ENCODE data around the gene VCAN.
"Not testable (repeated sequence)": the region's sequence is repeated elsewhere in the genome, so short reads cannot be mapped to it uniquely, and the experiment has no call there.

VCAN gene

DNA sequence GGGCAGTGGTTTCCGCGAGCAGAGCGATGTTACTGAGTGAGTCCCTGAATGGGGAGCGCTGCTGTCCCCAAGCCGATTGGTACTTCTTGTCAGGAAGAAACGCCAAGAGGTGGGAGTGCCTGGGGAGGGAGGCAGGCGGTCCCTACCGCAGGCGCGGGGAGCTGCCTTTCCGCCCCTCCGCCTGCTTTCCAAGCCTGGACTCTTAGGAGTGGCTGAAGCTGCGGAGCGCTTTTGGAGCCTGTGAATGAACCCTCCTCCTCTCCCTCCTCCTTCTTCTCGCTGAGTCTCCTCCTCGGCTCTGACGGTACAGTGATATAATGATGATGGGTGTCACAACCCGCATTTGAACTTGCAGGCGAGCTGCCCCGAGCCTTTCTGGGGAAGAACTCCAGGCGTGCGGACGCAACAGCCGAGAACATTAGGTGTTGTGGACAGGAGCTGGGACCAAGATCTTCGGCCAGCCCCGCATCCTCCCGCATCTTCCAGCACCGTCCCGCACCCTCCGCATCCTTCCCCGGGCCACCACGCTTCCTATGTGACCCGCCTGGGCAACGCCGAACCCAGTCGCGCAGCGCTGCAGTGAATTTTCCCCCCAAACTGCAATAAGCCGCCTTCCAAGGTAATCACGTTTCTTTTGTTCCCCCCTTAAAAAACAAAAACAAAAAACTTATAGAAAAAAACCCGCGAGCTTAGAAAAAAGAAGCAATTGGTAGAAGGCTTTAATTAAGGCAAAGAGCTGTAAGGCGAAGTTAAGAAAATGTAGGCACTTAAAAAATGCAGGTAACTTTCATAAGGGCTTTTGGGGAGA is at the start of gene VCAN:
TSS of gene VCAN (plus strand) at position 340 of the 808 bp plus-strand sequence. CDS start 11,775 bp downstream, outside the sequence.
- no peak for DNase-seq

DNA sequence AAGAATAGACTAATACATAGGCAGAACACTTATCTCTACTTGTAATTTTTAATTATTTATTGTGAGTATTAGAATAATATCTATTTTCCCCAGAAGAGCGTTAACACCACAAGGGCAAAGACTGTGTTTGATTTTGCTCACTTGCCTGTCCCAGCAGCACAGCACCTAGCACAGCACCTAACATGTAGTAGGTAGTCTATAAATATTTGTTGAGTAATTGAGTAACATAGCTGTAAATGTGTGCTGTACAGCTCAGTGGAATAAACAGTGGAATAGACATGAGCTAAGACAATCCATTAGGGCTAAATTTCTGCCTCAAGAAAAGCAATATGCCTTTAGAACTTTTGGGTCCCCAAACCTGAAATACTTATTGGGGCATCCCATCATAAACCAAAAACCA is 49.3 kb upstream of the VCAN start:
- DNase-seq, result no peak

DNA sequence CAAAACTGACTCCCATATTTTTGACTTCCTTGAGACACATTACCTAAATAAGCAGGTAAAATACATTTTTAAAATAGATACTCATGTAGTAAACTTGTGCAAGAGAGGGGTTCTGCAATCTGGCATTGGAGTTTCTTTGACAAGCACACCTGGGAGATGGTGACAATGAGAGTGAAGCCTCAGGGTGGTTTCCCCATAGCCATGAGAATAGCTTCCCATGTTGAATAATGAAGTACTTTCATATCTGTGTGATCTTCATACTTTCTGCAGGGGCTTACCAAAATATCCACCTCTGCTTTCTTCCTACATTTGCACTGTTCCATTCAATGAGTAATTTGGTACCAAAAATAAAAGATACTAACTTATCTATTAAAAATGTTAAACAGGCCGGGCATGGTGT is 44.7 kb upstream of the VCAN start:
- no peak for DNase-seq

GRCh38 chr5:83428126-83428525 is 43.4 kb upstream of the VCAN start:
- no peak for DNase-seq

- no peak for DNase-seq
These were observed 42.7 kb upstream of the VCAN start for GRCh38 chr5:83428890-83429289.

DNA sequence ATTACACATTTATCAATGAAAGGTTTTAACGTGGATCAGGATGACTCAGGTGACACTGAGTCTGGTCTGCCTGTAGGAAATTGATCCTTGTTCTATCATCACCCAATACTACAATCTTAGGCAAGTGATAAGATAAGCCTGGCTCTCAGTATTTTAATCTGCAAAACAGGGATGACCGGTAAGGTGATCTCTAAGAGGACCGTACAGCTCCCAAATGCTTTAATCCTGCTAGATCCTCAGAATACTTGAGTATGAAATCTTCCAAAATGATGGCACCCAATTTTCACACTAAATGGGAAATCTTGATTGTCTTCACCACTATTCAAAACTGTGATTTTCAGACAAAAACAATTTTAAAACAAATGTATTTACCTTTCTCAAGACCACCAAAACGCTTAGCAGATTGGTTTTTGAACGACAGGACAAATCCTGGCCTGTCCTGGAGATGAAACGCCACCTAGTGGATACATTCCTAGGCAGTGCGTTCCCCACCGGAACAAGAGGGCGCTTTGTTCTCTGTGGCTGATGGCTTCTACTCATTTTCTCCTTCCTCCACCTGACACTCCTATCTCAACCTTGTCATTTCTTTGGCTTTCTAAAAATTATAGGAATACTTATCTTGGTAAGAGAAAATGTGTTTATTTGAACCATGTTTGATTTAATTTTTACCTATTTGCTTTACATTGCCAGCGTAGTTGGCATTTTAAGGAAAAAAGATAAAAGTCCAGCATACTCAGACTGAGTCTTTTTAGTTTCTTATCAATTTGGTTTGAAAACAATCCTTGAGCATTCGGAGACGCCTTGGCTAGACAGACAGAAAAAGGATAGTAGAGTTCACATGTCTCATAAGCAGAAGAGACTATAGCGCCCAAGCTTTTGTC is 41.2 kb upstream of the VCAN start:
- peak; percentile 67 for DNase-seq

DNA sequence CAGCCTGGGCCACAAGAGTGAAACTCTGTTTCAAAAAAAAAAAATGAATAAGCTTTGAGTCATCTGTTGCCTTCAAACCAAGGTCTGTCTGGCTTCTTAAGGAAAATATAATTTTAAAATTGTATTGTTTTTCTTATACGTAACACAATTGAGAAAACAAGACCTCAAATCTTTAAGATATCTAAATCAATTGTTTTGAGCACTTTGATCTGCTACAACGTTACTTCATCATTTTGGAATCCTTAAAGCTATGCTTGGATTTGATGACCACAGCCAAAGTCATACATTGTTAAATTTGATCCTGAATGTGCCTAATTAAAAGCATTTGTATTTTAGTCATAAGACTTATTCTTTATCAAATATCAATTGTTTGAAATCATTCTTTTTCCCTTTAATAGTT is 37.7 kb upstream of the VCAN start:
- no peak for DNase-seq

DNA sequence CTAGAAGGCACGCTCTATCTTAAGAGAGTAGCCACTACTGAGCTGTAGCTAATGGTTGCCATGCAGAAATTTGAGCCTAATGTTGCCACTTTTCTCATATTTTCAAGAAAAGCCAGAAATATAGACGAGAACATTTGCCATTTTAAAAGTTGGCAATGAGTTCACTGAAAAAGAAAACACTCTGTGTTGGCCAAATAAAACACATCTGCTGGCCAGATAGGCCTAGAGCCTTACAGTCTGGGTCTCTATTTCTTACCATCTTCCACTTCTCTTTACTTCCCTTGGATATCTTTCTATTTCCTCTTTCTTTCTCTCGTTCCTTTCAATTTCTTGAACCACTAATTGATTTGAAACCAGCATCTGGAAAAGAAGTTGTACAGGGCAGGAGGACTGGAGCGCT is 36.6 kb upstream of the VCAN start:
- DNase-seq, result no peak

- DNase-seq, result no peak
These were observed 35.3 kb upstream of the VCAN start for GRCh38 chr5:83436276-83436675.

DNA sequence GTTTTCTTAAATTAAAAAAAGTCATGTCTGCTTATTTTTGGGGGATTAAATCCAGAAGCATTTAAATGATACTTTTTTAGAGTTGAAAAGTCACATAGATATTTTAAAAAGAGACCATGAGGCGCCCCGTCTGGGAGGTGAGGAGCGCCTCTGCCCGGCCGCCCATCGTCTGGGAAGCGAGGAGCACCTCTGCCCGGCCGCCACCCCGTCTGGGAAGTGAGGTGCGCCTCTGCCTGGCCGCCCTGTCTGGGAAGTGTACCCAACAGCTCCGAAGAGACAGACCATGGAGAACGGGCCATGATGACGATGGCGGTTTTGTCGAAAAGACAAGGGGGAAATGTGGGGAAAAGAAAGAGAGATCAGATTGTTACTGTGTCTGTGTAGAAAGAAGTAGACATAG is 33.8 kb upstream of the VCAN start:
- not testable (repeated sequence) for DNase-seq

GRCh38 chr5:83440826-83441225 is 30.7 kb upstream of the VCAN start:
- DNase-seq, result no peak

DNA sequence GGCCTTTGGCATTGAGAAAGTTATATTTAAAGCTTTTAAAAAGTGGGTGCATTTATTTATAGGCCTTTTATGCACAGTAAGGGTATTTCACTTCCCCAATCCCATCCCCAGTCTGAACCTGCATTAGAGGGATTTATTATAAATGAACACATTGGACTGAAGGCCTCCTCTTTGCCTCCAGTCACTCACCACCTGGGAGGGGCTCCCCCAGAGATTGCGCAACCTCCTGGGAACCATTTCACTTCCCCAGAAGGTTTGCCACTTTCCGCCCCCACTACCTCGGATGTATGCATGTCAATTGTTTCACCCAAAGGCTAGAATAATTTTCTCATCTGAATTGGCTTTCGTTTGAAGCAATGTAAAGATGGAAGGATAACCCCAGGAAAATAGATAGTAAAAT is 29.8 kb upstream of the VCAN start:
- no peak for DNase-seq

GRCh38 chr5:83443534-83443933 is 28.0 kb upstream of the VCAN start:
- no peak for DNase-seq

GRCh38 chr5:83444445-83444844 is 27.1 kb upstream of the VCAN start:
- no peak for DNase-seq

DNA sequence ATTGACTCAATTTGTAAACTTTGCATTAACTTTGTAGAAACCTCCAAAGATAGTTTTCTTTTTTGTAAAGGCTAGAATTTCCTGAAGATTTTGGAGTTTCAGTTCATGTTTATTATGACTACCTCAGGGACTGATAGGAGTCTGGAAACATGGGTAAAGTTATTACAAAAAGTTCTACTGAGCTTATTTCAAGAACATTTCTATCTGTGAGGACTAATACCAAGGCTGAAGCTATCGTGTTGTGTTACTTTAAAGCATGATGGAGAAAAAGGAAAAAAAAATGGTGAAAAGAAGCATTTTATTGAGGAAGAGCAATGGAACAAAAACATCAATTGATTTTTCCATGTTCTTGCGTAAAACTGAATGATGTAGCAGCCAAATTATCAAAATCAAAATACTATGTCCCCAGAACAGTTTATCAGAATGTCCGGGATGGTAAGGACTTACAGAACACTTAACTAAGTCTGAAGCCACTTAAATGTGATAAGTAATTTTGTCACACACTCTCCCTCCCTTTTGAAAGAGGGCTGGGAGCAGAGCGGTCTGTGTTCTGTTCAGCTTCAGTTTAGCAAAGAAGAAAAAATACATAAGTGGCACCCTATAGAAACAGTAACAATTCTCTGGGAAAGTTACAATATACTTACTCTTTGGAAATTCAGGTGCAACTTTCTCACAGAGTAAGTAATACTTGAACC is 25.1 kb upstream of the VCAN start:
- DNase-seq, result no peak

- no peak for DNase-seq
These were observed 24.0 kb upstream of the VCAN start for GRCh38 chr5:83447533-83447932.

DNA sequence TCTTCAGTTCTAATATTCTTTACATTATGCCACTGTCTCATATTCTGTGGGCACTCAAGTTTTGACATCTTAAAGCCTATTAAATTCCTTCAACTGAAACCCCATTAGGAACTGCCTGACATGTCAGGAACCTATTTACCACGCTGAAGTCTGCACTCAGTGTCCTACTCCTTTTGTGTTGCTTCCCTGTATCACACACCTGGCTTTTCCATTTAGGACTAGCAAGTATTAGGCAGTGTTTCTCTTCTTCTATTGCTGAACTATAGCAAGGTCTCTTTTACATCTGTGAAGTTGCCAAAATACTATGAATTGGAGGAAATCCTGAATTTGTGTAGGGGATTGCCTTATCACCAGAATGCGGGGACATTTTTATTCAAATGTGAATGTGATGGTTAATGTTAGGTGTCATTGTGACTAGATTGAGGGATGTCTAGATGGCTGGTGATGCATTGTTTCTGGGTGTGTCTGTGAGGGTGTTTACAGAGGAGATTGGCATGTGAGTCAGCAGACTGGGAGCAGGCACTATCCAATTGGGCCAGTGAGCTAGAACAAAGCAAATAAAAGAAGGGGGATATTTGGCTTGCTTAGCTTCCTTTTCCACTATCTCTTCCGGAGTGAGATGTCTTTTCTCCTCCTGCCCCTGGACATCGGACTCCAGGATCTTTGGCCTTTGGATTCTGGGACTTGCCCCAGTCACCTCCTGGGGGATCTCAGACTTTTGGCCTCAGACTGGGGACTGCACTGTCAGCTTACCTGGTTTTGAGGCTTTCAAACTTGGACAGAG is 21.2 kb upstream of the VCAN start:
- DNase-seq, result no peak

DNA sequence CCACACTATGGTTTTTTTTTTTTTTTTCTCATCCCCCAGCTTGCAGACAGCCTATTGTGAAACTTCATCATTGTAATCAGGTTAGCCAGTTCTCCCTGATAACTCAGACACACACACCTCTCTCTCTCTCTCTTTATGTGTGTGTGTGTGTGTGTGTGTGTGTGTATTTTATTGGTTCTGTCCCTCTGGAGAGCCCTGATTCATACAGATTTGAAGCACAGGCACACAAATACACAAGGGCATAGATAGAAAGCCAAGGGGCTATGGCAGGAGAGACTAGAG is 20.6 kb upstream of the VCAN start:
- DNase-seq, result no peak

DNA sequence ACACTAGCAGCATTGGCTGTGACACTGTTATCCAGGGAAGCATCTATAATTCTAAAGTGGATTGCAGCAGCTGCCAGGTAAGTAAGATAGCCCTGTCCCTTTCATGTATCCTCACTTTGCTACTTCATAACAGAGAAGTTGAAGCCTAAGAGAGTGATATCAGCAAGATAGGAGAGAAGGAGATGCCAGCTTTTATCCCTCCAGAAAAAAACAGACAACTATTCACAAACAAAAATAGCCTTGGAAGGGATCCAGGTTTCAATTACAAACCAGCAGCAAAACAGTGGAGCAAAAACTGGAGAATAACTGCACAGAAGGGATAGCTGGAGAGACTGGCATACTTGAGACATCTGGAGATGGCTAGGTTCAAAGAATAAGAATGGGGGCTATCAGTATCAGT is 19.6 kb upstream of the VCAN start:
- no peak for DNase-seq

DNA sequence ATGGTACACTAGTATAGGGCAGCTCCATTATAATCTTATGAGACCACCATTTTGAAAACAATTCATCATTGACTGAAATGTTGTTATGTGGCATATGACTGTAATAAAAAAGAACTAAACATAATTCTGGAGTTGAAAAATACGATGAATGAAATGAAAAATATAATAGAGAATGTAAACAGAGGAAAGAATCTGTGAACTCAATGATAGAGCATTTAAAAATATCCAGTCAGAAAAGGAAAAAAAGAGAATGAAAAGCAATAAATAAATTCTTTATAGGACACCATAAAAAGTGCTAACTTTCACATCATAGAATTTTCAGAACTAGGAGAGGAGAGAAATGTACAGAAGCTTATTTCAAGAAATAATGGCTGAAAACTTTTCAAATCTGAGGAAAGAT is 17.6 kb upstream of the VCAN start:
- no peak for DNase-seq

DNA sequence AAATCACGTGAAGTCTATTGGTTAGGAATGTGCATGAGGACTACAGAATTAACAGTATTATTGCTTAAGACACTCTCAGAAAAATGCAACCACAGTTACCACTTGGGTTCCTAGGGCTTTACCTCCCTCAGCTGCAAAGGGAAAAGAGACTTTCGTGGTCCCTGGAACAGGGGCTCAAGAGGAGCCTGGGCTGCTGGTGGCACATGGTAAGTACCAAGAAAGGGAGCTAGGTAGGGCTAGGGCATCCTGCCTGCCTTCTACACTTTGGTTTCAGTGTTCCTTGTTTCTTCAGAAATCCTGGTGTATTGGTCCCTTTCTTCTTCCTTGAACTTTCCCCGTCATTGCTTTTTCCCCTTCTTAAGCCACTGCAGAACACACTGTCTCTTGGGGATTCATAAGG is 7.3 kb upstream of the VCAN start:
- no peak for DNase-seq

GRCh38 chr5:83467371-83468035 is 4.0 kb upstream of the VCAN start:
- no peak for DNase-seq
